OCI-LY7 (cell line): Measurements from ENCODE around the gene DERL3. TPM values are rescaled to one million over a fixed set of nuclear protein-coding genes. Genes with fewer than 3 reads are reported as not detected.

Source experiments
- BruUV-seq: library from RNA; stranded (reverse); fragments of 400-500 nt; replicated peaks from 2 replicates; lab custom pipeline; 2021; lab: Mats Ljungman, UMichigan
- CTCF ChIA-PET: fragments of 300-600 bp; sonication (Branson Sonifier 250); formaldehyde crosslinking; loops from one replicate; lab custom pipeline; 2022; ENCODE audit warnings: antibody characterized with exemption; ENCODE audit not compliant: unreplicated experiment; lab: Charles Lee
- POLR2A ChIA-PET: fragments of 300-600 bp; sonication (Branson Sonifier 250); formaldehyde crosslinking; loops from one replicate; lab custom pipeline; 2022; ENCODE audit warnings: antibody characterized with exemption; lab: Charles Lee
- DNase-seq: peaks from one replicate; pipeline ENCODE4 v3.0.0-alpha.2; 2015; ENCODE audit warnings: low spot score
- H2AFZ ChIP-seq: fragments of 200-600 bp; sonication (generic), shearing (Covaris generic); 2 replicates; pipeline ENCODE4 v1.6.1; 2014; ENCODE audit warnings: mild to moderate bottlenecking, antibody characterized with exemption, low read length, moderate library complexity
- H3K27ac ChIP-seq: fragments of 200-600 bp; sonication (generic); 2 replicates; pipeline ENCODE4 v1.5.1; 2014; ENCODE audit warnings: mixed run types, low read depth, mild to moderate bottlenecking, moderate library complexity, low read length, inconsistent platforms; ENCODE audit not compliant: poor library complexity, severe bottlenecking
- H3K36me3 ChIP-seq: fragments of 200-600 bp; sonication (generic); 2 replicates; pipeline ENCODE4 v1.6.1; 2014; ENCODE audit warnings: mild to moderate bottlenecking, antibody characterized with exemption, low read length, moderate library complexity, mixed read lengths; ENCODE audit not compliant: insufficient read depth
- H3K4me1 ChIP-seq: fragments of 200-600 bp; sonication (generic); 2 replicates; pipeline ENCODE4 v1.5.1; 2014; ENCODE audit warnings: mild to moderate bottlenecking, low read length; ENCODE audit not compliant: insufficient read depth, poor library complexity, severe bottlenecking
- H3K4me2 ChIP-seq: fragments of 200-600 bp; sonication (generic); 2 replicates; pipeline ENCODE4 v1.6.1; 2014; ENCODE audit warnings: mild to moderate bottlenecking, low read length
- H3K4me3 ChIP-seq: fragments of 200-600 bp; sonication (generic); 2 replicates; pipeline ENCODE4 v1.5.1; 2014; ENCODE audit warnings: mild to moderate bottlenecking, low read depth, low read length; ENCODE audit not compliant: poor library complexity, severe bottlenecking
- H3K79me2 ChIP-seq: fragments of 200-600 bp; sonication (generic); 2 replicates; pipeline ENCODE4 v1.6.1; 2016; ENCODE audit warnings: low read depth, mild to moderate bottlenecking, low read length, moderate library complexity, mixed read lengths; ENCODE audit not compliant: insufficient read depth
- H3K9me2 ChIP-seq: fragments of 200-600 bp; sonication (generic); 2 replicates; pipeline ENCODE4 v1.6.1; 2016; ENCODE audit warnings: mild to moderate bottlenecking, low read length, mixed read lengths; ENCODE audit not compliant: insufficient read depth
- H3K9me3 ChIP-seq: fragments of 200-600 bp; sonication (generic); 2 replicates; pipeline ENCODE4 v1.6.1; 2014; ENCODE audit warnings: mild to moderate bottlenecking, mixed run types, low read length, mixed read lengths
- H4K20me1 ChIP-seq: fragments of 200-600 bp; sonication (generic); 2 replicates; pipeline ENCODE4 v1.6.1; 2014; ENCODE audit warnings: mild to moderate bottlenecking, antibody characterized with exemption, low read length, moderate library complexity, mixed read lengths; ENCODE audit not compliant: insufficient read depth
- CTCF ChIP-seq: fragments of 200-600 bp; sonication (generic); conservative IDR thresholded peaks from 2 replicates; pipeline ENCODE4 v1.5.1; 2014; ENCODE audit warnings: mild to moderate bottlenecking, antibody characterized with exemption, low read length, moderate library complexity, mixed read lengths
- EZH2phosphoT487 ChIP-seq: fragments of 200-600 bp; sonication (generic); IDR thresholded peaks from 2 replicates; pipeline ENCODE4 v1.6.1; 2018; ENCODE audit warnings: low read depth, borderline replicate concordance, mild to moderate bottlenecking, mixed run types, antibody characterized with exemption, low read length, moderate library complexity, mixed read lengths
- intact Hi-C: fragments of 100-400 bp; cut with micrococcal nuclease; formaldehyde crosslinking; loops from one replicate; pipeline ENCODE4 v1.10.0; 2022; ENCODE audit not compliant: unreplicated experiment
- total RNA-seq, 2 experiments: library from RNA; depleted of rRNA in 1 of 2; stranded (reverse); fragments of >200 nt in 1 of 2; shearing (Covaris generic) in 1 of 2; gene quantifications; 2 replicates each; pipeline ENCODE4 v1.2.3, GENCODE V29; 2014 to 2022

The DERL3 gene
- total RNA-seq, 2 experiments from 2014 or later = 44.6 to 52.1 TPM

DNA sequence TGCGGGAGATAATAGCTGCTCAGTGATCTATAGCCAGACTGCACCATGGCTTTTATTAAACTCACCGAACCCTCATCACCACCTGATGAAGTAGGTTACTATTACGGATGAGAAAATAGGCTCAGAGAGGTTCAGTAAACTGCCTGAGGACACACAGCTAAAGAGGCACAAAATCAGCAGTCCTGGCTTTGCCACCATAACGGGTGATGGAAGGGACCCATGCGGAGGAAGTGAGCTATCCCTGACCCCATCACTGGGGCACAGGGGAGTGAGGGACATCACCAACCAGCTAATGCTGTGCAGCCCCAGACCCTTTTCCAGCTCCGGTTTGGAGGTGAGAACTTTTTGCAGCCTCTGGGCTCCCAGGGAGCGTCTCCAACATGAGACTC, 7.3 kb upstream of the DERL3 start:
- H3K9me2 ChIP-seq = no peaks in the 10 kb centered on the region
- H3K4me3 ChIP-seq = peak overlapping the region; percentile 7
- BruUV-seq = no TSS peak
- no peaks in the 10 kb centered on the region for H4K20me1 ChIP-seq
- no peaks in the 10 kb centered on the region for H3K9me3 ChIP-seq
- no peak for TF ChIP-seq EZH2phosphoT487
- no peak for TF ChIP-seq CTCF
- H3K27ac ChIP-seq = peak overlapping the region; percentile 82
- no peaks in the 10 kb centered on the region for H3K79me2 ChIP-seq
- H2AFZ ChIP-seq = peak overlapping the region; percentile 48; the same call in 1 of the 2 replicates
- intact Hi-C loops = loop anchor here (5.0 kb wide), 2 partner anchors 94 to 219 kb away; partner anchors contain the start of genes VPREB3 and ZNF70
- H3K36me3 ChIP-seq = no peaks in the 10 kb centered on the region
- ChIA-PET CTCF (interaction anchor here (0.6 to 1.7 kb wide), 4 partner anchors 11 to 159 kb away, joined by 3 to 5 read pairs (median 4); partner anchors contain the start of gene SLC2A11), POLR2A (interaction anchor here (0.8 to 3.7 kb wide), 10 partner anchors 12 to 94 kb away, joined by 3 to 43 read pairs (median 6); partner anchors contain the start of genes MIF, MMP11, SLC2A11 and VPREB3)
- H3K4me2 ChIP-seq = peak overlapping the region; percentile 76
- H3K4me1 ChIP-seq = peaks cover 87% of the 10 kb centered on the region
- DNase-seq = no peak

DNA sequence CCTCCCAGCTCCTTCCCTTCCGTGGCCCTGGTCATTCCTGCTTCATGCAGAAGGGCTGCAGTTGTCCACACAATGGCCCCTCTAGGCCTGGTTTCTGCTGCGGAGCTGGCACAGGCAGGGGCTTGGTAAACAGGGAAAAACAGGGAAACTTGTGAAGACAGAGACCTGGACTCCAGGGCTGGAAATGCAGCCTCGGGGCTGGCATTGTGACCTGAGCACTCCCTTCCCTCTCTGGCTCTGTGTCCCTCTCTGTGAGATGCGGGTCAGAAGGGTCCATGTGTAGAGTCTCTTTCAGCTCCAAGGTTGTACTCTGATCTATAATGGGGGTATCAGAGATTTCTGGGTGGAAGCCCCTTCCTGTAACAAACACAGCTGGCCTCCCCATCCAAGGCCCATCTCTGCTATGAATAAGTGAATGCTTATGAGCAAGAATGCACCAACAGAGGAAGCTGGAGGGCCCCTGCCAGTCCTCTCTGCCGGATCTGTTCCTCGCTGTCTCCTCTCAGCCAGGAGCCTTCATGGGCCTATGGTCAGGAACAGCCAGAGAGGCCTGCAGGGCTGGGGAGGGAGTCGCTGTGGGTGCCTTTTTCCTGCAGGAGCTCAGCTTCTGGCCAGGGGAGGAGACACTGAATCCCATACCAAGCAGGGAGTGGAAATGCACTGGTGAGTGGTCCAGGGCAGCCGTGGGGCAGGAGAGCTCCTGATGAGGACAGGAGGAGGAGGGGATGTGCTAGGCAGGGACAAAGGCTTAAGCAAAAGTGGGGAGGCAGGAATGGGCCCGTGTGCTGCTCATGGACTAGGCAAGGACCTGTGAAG, 6.7 kb upstream of the DERL3 start:
- H3K9me3 ChIP-seq = no peaks in the 10 kb centered on the region
- peak overlapping the region; percentile 76 for H3K4me2 ChIP-seq
- no peaks in the 10 kb centered on the region for H3K9me2 ChIP-seq
- no peaks in the 10 kb centered on the region for H3K79me2 ChIP-seq
- DNase-seq = peak; percentile 39
- POLR2A ChIA-PET = interaction anchor here (0.8 to 3.7 kb wide), 11 partner anchors 12 to 93 kb away, joined by 3 to 43 read pairs (median 7); partner anchors contain the start of genes MIF, MMP11, SLC2A11 and VPREB3
- peak overlapping the region; percentile 25; the same call in 1 of the 2 replicates for H2AFZ ChIP-seq
- intact Hi-C loops = loop anchor here (5.0 kb wide), 2 partner anchors 93 to 218 kb away; partner anchors contain the start of genes VPREB3 and ZNF70
- no peaks in the 10 kb centered on the region for H3K36me3 ChIP-seq
- no peaks in the 10 kb centered on the region for H4K20me1 ChIP-seq
- H3K4me1 ChIP-seq = peaks cover 81% of the 10 kb centered on the region
- peak overlapping the region; percentile 21 for H3K4me3 ChIP-seq
- peak overlapping the region; percentile 82 for H3K27ac ChIP-seq
- CTCF ChIA-PET = interaction anchor here (0.6 to 1.7 kb wide), 7 partner anchors 12 to 710 kb away, joined by 3 to 7 read pairs (median 4); partner anchors contain the start of gene SLC2A11
- TF ChIP-seq CTCF (no peak), EZH2phosphoT487 (no peak)
- no TSS peak for BruUV-seq
